H1 (cell line): Measurements from ENCODE around the gene TIAL1.

ENCODE experiments used
- RBBP5 ChIP-seq: IDR thresholded peaks from 2 replicates; pipeline ENCODE4 v1.7.1; 2012; ENCODE audit warnings: low read depth, mild to moderate bottlenecking, inconsistent platforms, low read length, moderate library complexity, borderline replicate concordance
- YY1 ChIP-seq: IDR thresholded peaks from 2 replicates; pipeline ENCODE4 v1.6.1; 2011; ENCODE audit warnings: low read depth, mild to moderate bottlenecking, low read length

GRCh38 chr10:119525116-119525515 lies 71.6 kb downstream of the TIAL1 start:
- no peak for TF ChIP-seq YY1
- no peak for TF ChIP-seq RBBP5
